LNCaP clone FGC (cell line): Measurements from ENCODE around the gene KRTAP13-3.

Experiments
- DNase-seq: peaks from one replicate; pipeline ENCODE4 v3.0.0-alpha.2; 2011; ENCODE audit warnings: low read depth
- H3K4me3 ChIP-seq: 2 replicates; pipeline ENCODE4 v1.5.1; 2011; ENCODE audit warnings: mild to moderate bottlenecking, low read depth, low read length, control low read depth
- CTCF ChIP-seq: IDR thresholded peaks from 2 replicates; pipeline ENCODE4 v1.5.1; 2012; ENCODE audit warnings: mild to moderate bottlenecking; ENCODE audit not compliant: control insufficient read depth, insufficient read depth; ENCODE audit errors: extremely low read depth

The KRTAP13-3 gene

GRCh38 chr21:30443226-30443625 is 17.5 kb upstream of the KRTAP13-3 start:
- no peak for TF ChIP-seq CTCF
- H3K4me3 ChIP-seq = no peak overlapping the region
- DNase-seq = peak; percentile 88

DNA sequence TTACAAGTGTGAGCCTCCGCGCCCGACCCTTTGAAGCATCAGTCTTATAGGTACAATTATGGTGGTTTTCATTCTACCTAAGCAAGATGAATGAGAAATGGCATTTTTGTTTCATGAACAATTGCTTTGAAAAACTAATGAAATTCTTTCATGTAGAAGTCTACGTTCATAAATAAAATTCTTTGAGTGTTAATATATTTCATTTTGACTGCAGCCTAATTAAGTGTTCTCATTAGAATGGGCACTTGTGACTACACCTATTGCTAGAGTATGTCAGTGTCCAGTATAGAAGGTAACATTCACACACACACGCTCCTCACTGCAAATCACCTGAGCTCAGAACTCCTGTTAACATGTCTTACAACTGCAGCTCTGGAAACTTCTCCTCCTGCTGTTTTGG is 14.2 kb upstream of the KRTAP13-3 start, which contains the start of gene KRTAP15-1:
KRTAP15-1 (plus strand) TSS at position 301 of the 400 bp plus-strand sequence; CDS start at position 354, 53 bp downstream.
- no peak for TF ChIP-seq CTCF
- DNase-seq = no peak
- H3K4me3 ChIP-seq = no peak within 1 kb of the TSS

GRCh38 chr21:30437010-30437565 is 11.4 kb upstream of the KRTAP13-3 start:
- H3K4me3 ChIP-seq = no peak overlapping the region
- TF ChIP-seq CTCF = no peak
- peak; percentile 66 for DNase-seq

- H3K4me3 ChIP-seq = no peak overlapping the region
- DNase-seq = no peak
- TF ChIP-seq CTCF = peak; percentile 58
These were observed 8.4 kb upstream of the KRTAP13-3 start for GRCh38 chr21:30434033-30434631.

- DNase-seq = no peak
- TF ChIP-seq CTCF = no peak
- H3K4me3 ChIP-seq = no peak within 1 kb of the TSS
These were observed 4.5 kb upstream of the KRTAP13-3 start, which contains the start of gene KRTAP13-4 for GRCh38 chr21:30430170-30430655. TSS of gene KRTAP13-4 (plus strand) at chr21:30430220. CDS start at chr21:30430276, 56 bp downstream.

DNA sequence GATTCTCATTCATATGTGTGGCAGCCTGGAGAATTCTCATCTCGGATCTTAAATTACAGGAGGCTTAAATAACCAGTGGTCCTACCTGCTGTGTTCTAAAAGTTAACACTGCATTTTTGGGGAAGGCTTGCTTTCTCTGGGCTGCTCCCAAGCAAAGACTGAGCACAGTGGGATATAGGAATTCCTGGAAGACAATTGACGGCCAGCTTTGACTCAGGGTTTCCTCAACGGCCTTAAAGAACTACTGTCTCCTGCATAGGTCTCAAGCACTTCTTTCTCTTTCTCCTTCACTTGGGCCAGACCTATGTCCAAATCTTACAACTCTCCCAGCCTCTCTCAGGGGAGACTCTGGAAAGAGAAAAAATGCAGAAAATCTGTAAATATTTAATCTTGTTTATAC is 1.0 kb upstream of the KRTAP13-3 start:
- TF ChIP-seq CTCF = no peak
- H3K4me3 ChIP-seq = no peak overlapping the region
- DNase-seq = no peak
